HG03280 (cell line): ENCODE results near the gene BTBD8.

Experiments used
- ATAC-seq: cut with Tn5 transposase; IDR thresholded peaks from one replicate; pipeline ENCODE4 v1.9.1; 2021; ENCODE audit warnings: mild to moderate bottlenecking, moderate library complexity; ENCODE audit not compliant: unreplicated experiment

Gene BTBD8

DNA sequence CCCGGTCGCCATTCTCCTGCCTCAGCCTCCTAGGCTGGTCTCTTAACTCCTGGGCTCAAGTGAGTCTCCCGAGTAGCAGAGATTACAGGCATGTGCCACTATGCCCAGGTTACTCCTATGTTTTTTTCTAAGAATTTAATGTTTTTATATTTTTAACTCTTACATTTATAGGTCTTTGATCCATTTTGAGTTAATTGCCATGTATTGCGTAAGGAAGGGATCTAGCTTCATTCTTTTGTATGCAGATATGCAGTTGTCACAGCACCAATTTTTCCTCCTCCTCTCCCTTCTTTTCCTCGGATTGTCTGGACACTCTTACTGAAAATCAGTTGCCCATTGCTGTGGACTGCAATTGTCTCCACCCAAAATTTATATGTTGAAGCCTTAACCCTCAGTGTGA is 11.5 kb downstream of the BTBD8 start:
- no peak for ATAC-seq

DNA sequence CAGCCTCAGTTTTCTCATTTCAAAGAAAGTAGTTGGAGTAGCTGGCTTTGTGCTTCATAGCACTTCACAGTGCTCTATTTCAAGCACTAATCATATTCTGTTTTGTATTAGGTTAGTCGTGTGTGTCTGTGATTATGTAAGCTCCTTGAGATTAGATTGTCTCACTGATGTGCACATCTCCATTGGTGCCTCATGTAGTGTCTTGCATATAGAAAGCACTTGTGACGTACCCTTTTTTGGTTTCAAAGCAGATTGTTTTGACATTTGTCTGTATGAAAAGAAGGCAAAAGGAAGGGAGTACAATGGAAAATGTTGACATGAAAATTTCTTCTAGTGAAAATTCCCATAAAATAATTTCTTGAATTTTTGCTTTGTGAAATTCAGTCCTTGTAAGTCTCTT is 13.9 kb downstream of the BTBD8 start:
- no peak for ATAC-seq

DNA sequence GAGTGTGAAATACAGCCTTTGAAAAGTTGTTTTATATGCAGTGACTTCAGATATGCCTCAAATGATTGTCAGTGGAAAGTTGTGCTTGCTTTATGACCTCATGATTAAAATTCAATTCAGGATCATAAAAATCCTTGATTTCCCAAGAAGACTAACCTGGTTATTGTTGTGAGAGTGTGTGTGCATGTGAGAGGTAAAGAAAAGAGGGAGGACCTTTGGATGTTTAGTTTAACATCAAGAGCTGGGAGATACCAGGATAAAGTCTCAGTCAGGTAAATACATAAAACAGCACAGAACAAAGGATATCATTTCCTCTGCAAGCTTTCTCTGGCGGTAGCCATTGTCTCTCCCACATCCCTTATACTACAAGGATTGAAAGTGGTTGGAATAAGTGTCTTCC is 14.4 kb downstream of the BTBD8 start:
- no peak for ATAC-seq

DNA sequence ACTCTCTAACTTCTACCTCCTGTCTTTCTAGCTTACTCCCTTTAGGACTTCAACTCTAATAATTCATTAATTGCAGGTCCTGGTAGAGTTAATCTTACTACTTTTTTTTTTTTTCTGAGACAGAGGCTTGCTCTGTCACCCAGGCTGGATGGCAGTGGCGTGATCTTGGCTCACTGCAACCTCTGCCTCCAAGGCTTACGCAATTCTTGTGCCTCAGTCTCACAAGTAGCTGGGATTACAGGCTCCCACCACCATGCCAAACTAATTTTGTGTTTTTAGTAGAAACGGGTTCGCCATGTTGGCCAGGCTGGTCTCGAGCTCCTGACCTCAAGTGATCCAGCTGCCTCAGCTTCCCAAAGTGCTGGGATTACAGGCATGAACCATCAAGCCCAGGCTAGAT is 15.7 kb downstream of the BTBD8 start:
- no peak for ATAC-seq

DNA sequence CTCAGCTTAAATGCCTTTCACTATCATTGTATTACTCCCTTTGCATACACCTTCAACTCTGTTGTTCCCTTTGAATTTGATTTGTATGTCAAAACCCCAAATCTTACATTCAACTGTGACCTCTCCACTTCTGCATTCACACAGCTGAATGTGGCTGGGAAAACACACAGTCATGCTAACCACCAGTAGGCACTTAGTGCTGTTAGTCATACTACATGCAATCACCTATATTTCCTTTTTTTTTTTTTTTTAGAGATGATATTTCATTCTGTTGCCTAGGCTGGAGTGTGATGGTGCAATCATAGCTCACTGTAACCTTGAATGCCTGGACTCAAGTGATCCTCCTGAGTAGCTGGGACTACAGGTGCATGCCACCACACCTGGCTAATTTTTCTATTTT is 16.2 kb downstream of the BTBD8 start:
- no peak for ATAC-seq

DNA sequence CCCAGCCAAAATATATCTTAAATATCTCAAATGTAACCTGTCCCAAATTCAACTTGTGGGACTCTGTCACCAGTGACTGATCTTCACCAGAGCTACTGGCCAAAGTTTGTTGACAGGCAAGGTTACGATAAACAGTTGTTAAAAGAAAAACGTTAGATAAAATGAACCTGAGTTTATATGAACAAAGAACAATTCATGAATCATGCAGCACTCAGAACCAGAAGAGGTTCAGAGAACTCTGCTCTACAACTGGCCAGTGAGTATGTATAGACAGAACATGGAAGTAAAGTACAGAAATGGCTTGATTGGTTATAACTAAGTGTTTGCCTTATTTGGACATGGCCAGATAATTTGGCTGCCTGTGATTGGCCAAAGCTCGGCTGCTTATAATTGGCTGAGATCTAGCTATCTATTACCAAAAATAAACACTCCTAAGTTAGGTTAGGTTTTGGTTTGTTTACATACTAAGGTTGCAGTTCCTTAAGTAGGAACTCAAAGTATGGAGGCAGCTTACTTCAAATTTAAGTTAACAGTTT is 25.5 kb downstream of the BTBD8 start:
- ATAC-seq: no peak

DNA sequence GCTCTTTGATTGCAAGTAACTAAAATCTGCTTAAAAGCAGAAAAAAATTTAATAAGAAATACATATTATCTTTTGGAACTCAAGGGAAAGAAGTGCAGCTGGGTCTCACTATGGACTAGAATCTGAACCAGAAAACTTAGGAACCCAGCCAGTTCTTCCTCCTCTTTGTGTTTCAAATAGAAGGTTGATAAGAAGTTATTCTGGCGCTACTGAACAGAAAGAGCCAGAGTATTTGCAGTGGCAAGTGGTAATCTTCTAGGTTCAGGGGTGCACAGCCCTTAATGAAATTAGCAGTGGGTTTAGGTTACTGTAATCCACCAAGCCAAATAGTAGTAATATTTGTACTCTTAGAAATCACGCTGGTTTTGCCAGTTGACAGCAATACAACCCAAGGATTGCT is 28.5 kb downstream of the BTBD8 start:
- ATAC-seq: no peak

DNA sequence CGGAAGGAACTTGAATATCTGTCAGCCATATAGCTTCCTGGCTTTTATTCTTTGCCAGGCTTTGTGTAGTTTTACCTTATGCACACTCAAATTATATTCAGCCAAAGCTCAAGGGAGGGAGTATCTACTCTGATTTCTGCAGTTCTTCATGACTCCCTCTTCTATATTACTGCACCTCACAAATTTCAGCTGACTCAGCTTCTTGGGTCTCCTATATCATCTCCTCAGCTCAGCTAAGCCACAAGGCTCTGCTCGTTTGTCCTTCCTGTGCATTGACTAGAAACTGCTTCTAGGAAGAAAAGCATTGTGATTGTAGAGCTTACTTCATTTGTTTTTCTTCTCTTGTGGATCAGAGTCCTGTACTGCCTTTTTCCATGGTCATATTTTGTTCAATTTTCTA is 37.4 kb downstream of the BTBD8 start:
- no peak for ATAC-seq

DNA sequence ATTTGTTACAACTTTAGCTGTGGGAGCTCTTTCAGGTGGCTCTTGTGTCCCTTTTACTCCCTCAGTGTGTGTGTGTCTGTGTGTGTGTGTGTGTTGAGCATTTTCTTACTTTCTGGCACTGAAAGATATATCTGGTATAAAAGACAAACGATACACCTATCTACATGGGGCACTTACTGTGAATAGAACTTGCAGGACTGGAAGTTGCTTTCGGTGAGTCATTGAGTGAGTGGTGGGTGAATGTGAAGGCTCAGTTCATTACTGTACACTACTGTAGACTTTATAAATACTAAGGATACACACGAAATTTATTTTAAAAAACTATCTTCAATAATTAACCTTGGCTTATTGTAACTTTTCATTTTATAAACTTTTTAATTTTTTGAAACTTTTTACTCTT is 38.7 kb downstream of the BTBD8 start:
- no peak for ATAC-seq

DNA sequence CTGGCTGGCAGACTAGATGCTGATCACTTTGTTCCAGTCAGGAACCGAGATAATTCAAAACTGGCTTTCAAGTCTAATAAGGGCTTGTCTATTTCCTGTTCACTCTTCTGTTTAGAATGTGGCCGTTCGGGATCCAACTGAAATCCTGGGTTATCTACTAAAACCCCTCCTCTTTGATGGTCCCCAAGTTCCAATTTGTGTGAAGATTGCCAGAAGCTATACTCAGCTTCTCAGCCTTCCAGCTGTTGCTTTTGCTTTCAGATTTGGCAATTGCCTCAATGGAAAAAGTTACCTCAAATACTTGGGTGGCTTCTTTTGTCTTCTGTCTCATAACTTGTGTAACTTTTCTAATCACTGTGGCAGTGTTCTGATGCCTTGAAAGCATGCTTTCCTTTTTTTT is 43.7 kb downstream of the BTBD8 start:
- ATAC-seq: no peak

DNA sequence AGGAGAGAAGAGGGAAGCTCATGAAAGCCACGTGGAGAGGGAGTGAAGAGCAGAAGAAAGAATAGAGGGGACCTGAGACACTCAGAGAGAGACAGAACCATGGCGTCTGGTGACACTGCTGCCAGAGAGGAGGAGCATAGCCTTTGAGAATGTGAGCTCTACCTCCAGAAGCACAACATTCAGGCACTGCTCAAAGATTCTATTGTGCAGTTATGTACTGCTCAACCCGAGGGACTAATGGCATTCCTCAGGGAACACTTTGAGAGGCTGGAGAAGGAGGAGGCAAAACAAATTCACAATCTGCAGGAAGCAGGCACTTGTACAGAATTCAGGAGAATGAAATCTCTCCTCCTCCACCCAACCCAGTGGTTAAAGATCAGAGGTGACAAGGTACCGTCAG is 45.1 kb downstream of the BTBD8 start:
- no peak for ATAC-seq

DNA sequence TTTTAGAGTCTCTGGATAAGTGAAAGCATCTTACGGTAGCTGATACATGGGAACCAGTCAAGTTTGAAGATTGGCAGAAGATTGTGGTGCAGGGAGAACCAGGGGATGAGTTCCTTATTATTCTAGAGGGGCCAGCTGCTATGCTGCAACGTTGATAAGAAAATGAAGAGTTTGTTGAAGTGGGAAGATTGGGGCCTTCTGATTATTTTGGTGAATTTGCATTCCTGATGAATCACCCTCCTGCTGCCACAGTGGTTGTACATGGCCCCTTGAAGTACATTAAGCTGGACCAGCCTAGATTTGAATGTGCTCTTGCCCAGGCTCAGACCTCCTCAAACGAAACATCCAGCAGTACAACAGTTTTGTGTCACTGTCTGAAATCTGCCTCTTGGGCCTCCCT is 45.9 kb downstream of the BTBD8 start:
- no peak for ATAC-seq

DNA sequence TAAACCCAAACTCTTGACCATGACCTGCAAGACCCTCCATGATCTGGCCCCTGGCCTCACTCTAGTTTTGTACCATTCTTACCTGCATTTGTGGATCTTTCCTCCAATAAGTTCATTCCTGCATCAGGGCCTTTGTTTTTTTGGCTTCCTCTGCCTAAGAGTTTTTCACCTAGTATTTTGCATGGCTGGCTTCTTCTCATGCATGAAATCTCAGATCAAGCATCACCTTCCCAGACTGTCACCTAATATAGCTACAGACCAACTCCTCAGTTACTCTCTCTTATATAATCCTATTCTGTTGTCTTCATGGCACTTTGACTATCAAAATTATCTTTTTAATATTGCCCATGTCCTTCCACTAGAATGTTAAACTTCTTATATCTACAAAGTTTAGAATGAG is 54.2 kb downstream of the BTBD8 start:
- no peak for ATAC-seq

DNA sequence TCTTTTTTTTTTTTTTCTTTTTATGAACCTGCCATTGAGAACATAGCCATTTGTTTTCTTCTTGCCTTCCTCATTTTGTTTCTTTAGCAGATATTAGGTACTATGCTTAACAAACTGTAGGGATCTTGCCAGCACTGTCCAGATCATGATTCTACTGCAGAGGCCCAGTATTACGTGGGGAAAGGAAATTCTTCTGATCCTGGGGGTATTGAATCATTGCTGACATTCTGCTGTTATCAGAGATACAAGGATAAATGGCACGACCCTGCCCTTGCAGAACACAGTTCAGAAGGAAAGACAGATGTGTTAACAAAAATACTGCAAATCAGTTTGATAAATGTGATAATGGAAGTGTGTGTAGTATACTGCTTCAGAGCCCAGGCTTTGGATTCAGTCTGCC is 56.2 kb downstream of the BTBD8 start:
- no peak for ATAC-seq

DNA sequence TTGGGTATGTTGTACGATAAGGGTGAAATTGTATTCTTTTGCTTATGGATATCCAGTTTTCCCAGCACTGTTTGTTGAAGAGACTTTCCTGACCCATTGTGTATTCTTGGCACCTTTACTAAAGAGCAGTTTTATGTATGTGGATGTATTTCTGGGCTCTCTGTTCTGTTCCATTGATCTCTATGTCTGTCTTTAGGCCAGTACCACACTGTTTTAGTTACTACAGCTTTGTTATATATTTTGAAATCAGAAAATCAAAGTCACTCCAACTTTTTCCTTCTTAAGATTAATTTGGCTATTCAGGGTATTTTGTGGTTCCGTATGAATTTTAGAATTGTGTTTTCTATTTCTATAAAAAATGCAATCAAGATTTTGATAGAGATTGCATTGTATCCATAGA is 74.8 kb downstream of the BTBD8 start:
- no peak for ATAC-seq

DNA sequence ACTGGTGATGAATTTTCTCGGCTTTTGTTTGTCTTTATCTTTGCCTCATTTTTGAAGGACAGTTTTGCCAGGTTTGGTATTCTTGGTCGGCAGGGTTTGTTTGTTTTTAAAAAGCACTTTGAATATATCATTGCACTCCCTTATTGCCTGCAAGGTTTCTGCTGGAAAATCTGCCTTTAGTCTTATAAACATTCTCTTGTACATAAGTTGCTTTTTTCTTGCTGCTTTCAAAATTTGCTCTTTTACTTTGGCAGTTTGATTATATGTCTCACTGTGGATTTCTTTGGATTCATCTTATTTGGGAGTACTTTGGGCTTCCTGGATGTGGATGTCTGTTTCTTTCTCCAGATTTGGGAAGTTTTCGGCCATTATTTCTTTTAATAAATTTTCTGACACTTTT is 79.4 kb downstream of the BTBD8 start:
- ATAC-seq: no peak

DNA sequence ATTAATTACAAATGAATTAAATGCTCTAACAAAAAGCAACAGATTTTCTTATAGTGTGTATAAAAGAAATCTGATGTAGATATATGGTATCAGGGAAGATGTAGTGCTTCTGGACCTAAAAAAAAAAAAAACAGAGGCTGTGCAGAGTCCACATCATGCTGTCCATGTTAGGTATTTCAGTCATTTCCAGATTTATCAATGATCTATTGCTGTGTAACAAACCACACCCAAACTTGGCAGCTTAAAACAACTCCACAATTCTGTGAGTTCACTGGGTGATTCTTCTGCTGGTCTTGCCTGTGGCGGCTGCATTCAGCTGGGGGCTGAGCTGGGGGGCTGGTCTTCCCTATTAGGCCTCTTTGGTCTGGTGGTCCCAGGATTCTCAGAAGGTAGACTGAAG is 85.2 kb downstream of the BTBD8 start:
- ATAC-seq: no peak

DNA sequence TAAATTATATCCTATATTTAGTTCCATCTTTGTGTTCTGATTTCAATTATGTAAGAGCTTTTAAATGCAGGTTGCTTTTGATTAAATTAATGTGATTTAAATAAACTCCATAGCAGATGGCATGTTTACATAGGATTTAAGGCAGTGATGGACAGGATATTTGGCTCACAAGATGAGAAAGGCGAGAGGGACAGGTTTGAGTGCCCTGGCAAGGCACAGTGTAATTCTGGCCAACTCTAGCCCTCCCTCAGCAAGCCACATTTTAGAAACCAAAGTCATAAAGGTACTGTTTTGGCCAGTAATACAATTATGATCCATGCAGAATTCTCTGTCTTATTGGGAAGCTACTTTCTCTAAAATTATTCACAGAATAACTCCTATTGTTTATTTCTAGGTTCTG is 87.0 kb downstream of the BTBD8 start:
- no peak for ATAC-seq

DNA sequence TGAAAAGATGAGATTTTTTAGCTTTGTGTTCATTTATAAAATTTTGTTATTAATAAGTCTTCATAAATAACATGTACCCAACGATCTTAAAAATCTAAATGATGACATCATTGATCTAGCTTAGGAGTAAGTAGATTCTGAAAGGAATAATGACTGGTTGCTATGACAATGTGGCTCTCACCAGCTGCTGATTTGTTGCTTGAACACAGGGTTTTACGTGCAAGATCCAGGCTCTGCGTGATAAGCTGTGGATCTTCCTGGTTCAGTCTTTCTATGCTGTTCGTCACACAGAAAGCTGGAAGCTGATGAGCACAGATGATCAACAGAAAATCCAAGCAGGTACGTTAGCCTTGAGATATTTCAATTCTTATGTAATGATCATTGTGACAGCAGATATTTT is 88.5 kb downstream of the BTBD8 start:
- ATAC-seq: no peak

DNA sequence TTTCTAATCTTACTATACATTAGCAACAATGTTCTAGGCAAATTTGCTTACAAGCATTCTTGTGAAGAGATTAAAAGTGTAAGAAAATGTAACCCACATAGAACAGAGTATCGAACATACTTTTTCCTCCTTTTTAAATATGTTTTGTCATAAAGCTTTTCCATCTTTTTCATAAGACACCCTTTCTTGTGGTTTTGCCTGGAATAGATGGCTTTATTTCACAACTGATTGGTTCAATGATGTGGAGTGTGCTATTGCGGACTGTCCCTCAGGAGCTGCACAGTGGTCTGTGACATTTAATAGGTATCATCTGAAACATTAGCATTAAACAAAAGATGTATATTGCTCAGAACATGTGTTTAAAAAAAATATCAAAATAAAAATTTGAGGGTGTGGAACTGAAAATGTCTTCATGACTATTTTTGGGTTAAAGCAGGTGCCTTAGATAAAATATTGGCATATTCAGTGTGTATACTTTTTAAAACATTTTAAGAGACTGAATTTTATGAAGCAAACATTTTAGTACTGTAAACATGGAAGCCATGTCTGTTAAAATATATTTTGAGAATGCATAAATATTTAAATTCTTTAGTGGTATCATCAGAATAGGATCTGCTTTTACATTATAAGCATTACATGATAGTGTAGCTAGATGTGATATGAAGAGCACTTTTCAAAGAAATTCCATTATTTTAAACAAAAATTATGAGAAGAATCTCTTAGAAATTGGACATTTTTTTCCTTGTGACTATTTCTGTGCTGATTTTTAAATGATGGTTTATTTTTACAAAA is 89.3 kb downstream of the BTBD8 start:
- no peak for ATAC-seq

DNA sequence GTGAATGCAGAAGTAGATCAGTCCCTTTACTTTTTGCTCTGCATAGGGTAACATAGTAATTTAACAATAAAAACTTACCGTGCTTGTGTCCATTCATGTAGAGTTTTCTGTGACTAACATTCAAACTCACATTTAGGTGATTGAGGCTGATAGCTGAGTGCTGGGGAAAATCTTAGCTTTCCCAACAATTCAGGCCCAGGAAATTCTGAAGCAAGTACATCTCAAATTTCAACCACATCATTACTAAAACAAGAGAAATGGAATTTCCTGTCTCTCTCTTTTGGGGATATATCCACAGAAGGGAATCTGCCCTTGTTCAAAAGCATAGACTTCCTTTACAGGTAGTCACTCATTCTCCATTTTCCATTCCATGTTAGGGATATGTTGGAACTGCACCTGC is 104.5 kb downstream of the BTBD8 start:
- ATAC-seq: no peak

DNA sequence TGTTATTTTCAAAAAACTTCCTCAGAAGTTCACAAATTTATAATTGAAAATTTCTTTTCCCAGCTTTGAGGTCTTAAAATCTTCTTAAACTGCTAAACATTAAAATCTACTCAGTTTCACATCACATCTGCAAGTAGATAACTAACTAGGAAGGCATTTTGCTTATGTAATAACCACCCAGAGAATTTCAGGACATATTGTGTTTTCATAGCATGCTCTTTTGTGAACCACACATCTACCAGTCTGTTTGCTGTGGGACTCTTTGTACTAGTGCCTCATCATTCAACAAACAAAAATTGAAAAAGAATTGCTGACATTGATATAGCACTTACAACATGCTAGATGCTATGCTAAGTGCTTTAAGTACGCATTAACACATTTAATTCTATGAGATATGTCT is 105.9 kb downstream of the BTBD8 start:
- no peak for ATAC-seq
